Measurements from ENCODE around the gene HEATR5A.
"Not testable (repeated sequence)": the region's sequence is repeated elsewhere in the genome, so short reads cannot be mapped to it uniquely, and the experiment has no call there.

HEATR5A gene

DNA sequence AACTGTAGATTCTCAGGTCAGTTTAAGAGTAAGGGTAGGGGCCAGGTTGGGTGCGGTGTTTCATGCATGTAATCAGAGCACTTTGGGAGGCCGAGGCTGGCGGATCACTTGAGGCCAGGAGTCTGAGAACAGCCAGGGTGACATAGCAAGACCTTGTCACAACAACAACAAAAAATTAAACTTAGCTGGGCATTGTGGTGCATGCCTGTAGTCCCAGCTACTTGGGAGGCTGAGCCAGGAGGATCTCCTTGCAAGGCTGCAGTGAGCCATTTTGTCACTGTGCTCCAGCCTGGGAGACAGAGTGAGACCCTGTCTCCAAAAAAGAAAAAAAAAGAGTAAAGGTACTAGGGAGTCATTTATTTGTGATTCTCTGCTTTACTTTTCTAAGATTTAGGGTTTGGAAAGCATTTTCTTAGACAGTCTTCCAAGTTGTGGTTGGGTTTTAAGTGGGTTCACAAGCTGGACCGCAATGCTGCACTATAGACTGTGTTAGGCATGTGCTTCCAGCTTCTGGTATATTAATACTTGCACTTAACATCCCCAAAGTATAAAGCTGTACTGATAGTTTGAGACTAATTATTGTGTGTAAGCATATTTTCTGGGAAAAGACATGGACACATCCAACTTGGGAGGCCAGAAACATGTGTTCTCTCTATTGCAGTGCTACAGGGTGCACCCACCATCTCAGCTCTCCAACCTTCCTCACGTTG, 163.7 kb downstream of the HEATR5A start:
- TF ChIP-seq, protein P1, sequence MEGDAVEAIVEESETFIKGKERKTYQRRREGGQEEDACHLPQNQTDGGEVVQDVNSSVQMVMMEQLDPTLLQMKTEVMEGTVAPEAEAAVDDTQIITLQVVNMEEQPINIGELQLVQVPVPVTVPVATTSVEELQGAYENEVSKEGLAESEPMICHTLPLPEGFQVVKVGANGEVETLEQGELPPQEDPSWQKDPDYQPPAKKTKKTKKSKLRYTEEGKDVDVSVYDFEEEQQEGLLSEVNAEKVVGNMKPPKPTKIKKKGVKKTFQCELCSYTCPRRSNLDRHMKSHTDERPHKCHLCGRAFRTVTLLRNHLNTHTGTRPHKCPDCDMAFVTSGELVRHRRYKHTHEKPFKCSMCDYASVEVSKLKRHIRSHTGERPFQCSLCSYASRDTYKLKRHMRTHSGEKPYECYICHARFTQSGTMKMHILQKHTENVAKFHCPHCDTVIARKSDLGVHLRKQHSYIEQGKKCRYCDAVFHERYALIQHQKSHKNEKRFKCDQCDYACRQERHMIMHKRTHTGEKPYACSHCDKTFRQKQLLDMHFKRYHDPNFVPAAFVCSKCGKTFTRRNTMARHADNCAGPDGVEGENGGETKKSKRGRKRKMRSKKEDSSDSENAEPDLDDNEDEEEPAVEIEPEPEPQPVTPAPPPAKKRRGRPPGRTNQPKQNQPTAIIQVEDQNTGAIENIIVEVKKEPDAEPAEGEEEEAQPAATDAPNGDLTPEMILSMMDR (IDR thresholded peaks at IDR 0.05), result no peak
- Histone ChIP-seq H3K36me3 (no peaks in the 10 kb centered on the region), H3K4me1 (peaks cover 0 to 5% (median under 1%) of the 10 kb centered on the region in 4 donors), H3K4me3 (no peak overlapping the region), H3K27me3 (no peaks in the 10 kb centered on the region), H3K27ac (no peak overlapping the region), H3K9me3 (no peaks in the 10 kb centered on the region)
- intact Hi-C loops (cut with DNase I; ENCODE audit: low total_unique reads), result no loop called here
- no peak for DNase-seq

DNA sequence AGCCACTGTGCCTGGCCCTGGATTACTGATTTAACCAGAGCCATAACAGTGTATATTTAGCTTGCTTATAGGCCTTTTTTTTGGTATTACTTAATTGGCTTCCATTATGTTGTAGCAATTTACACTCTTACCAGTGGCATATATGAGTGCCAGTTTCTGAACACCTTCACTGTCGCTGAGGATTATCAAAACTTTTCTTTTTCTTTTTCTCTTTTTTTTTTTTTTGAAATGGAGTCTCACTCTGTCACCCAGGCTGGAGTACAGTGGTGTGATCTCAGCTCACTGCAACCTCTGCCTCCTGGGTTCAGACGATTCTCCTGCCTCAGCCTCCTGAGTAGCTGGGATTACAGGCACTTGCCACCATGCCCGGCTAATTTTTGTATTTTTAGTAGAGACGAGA, 164.4 kb downstream of the HEATR5A start:
- H3K27ac ChIP-seq; H3K4me3 ChIP-seq; intact Hi-C loops (cut with DNase I; ENCODE audit: low total_unique reads); H3K27me3 ChIP-seq; H3K9me3 ChIP-seq; H3K4me1 ChIP-seq; DNase-seq; H3K36me3 ChIP-seq: not testable (repeated sequence)

DNA sequence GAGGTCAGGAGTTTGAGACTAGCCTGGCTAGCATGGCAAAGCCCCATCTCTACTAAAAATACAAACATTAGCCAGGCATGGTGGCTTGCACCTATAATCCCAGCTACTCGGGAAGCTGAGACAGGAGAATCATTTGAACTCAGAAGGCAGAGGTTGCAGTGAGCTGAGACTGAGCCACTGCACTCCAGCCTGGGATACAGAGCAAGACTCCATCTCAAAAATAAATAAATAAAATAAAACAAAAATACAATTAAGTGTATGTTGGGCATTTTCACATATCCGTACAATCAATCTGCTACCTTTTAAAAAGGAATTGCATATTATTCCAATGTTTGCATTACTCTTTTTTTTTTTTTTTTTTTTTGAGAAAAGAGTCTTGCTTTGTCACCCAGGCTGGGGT, 165.1 kb downstream of the HEATR5A start:
- TF ChIP-seq, protein P1 (IDR thresholded peaks at IDR 0.05), result no peak
- DNase-seq, result no peak
- H3K4me3 ChIP-seq, result no peak overlapping the region

DNA sequence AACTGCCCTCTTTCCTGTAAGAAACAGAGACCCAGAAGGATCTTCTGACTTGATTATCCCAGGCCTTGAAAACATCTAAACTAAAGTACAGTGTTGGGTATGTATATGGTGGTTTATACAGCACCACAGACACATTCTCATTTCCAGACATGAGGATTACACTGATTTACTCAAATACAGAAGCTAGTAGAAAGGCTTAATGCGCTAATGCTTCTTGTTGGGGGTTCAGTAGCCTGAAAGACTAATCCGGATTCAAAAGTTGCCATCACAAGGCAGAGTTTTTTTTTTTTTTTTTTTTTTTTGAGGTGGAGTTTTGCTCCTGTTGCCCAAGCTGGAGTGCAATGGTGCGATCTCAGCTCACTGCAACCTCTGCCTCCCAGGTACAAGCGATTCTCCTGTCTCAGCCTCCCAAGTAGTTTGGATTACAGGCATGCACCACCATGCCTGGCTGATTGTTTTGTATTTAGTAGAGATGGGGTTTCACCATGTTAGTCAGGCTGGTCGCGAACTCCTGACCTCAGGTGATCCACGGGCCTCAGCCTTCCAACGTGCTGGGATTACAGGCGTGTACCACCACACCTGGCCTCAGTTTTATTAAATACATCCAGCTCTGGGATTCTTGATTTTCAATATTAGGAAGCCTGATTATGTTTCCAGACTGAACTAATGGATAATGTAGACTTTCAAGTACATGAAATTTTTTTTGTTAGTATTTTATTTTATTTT, 166.4 kb downstream of the HEATR5A start:
- intact Hi-C loops (cut with DNase I; ENCODE audit: low total_unique reads), result no loop called here
- no peak for DNase-seq
- Histone ChIP-seq H3K36me3 (no peaks in the 10 kb centered on the region), H3K4me1 (no peaks in the 10 kb centered on the region), H3K27ac (no peak overlapping the region), H3K27me3 (no peaks in the 10 kb centered on the region), H3K4me3 (no peak overlapping the region), H3K9me3 (no peaks in the 10 kb centered on the region)
- TF ChIP-seq, protein P1 (IDR thresholded peaks at IDR 0.05), result no peak

More for the DNA sequence above, 165.1 kb downstream of the HEATR5A start:
- Histone ChIP-seq H3K36me3 (no peaks in the 10 kb centered on the region), H3K9me3 (no peaks in the 10 kb centered on the region), H3K4me1 (no peaks in the 10 kb centered on the region), H3K27me3 (no peaks in the 10 kb centered on the region), H3K27ac (no peak overlapping the region)
- intact Hi-C loops (cut with DNase I; ENCODE audit: low total_unique reads), result no loop called here

DNA sequence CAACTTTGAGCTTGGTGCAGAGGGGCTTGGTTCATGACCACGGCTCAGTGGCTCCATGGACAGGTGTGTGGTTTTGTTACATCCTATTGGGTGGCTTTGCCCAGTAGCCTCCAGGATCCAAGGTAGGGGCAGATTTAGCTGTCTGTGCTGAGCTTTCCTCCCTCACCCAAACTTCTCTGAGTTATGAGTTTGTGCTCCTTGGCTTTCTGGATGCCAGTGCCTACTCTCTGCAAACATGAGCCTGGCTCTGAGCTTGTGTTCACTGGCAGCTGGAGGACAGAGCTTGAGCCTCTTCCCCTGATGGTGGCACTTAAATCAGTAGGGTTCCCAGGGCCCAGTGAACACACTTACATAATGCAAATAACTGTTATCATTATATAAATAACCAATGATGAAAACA, 167.5 kb downstream of the HEATR5A start:
- Histone ChIP-seq H3K4me3 (no peak overlapping the region), H3K4me1 (no peaks in the 10 kb centered on the region), H3K27me3 (no peaks in the 10 kb centered on the region), H3K36me3 (no peaks in the 10 kb centered on the region), H3K9me3 (no peaks in the 10 kb centered on the region), H3K27ac (no peak overlapping the region)
- TF ChIP-seq, protein P1 (IDR thresholded peaks at IDR 0.05), result no peak
- intact Hi-C loops (cut with DNase I; ENCODE audit: low total_unique reads), result no loop called here
- DNase-seq, result no peak

Data from tibial artery (tissue), 4 donors.